GM19238 (cell line): Measurements from ENCODE around the gene JOSD2.
"Not testable (repeated sequence)": the region's sequence is repeated elsewhere in the genome, so short reads cannot be mapped to it uniquely, and the experiment has no call there.

Source experiments
- DNase-seq: peaks from one replicate; pipeline ENCODE4 v3.0.0; 2011; ENCODE audit warnings: low spot score; ENCODE audit not compliant: insufficient read length

Gene JOSD2

GRCh38 chr19:50478901-50479715 is 31.9 kb downstream of the JOSD2 start:
- DNase-seq, result no peak

GRCh38 chr19:50477751-50478515 is 33.1 kb downstream of the JOSD2 start:
- DNase-seq, result no peak

GRCh38 chr19:50476907-50477238 is 34.1 kb downstream of the JOSD2 start:
- DNase-seq, result no peak

DNA sequence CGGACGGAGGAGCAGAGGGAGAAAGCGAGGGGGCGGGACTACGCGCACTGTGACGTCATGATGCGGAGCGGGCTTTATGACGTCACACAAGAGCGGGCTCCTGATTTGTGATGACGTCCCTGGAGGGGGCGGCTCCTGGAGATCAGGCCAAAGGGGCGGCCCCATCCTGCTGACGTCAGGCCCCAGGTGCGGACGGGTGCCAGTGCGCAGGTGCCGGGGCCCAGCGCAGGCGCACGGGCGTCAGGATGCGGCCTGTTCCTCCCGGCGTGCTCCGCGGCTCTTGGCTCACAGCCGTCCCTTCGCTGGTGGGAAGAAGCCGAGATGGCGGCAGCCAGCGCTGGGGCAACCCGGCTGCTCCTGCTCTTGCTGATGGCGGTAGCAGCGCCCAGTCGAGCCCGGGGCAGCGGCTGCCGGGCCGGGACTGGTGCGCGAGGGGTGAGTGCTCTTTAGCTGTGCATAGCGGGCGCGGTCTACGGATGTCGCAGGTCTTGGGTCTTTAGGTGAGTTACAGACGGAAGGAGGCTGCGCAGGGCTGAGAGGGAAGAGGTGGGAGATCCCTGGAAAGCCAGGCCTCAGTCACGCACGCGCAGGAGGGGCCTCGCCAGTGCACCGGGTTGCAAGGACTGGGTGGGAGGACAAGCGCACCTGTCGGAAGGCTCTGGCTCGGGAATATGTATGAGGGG is 34.6 kb downstream of the JOSD2 start, which contains the start of the genes EMC10 and GARIN5A:
Gene EMC10 (plus strand): TSS at position 284 of the 683 bp plus-strand sequence. CDS start 38 bp downstream, at position 322.
Gene GARIN5A (minus strand): TSS at position 625 of the 683 bp plus-strand sequence. CDS start 460 bp downstream, at position 165.
- peak; percentile 100 for DNase-seq

DNA sequence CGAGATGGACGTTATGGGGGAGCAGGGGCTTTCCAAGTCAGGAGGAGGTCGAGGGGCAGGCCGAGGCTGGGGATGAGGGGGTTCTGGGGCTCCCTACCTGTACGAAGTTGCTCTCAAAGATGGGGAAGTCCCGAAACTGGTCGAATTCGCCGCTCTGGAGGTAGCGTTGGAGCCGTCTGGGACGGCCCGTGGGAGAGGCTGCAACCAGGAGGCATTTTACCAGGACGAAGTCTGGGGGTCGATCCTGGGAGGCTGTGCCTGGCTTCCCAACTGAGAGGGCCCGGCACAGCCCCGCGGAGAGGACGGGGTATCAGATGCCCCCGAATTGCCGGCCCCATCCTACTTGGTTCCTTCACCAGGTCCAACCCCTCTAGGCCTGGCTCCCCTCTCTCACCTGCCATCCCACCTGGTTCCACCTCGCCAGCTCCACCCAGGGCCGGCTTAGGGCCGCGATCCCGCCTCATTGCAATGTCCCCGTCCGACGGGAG is 35.2 kb downstream of the JOSD2 start:
- DNase-seq, result no peak

- DNase-seq, result no peak
These were observed 35.9 kb downstream of the JOSD2 start for GRCh38 chr19:50475101-50475568.

DNA sequence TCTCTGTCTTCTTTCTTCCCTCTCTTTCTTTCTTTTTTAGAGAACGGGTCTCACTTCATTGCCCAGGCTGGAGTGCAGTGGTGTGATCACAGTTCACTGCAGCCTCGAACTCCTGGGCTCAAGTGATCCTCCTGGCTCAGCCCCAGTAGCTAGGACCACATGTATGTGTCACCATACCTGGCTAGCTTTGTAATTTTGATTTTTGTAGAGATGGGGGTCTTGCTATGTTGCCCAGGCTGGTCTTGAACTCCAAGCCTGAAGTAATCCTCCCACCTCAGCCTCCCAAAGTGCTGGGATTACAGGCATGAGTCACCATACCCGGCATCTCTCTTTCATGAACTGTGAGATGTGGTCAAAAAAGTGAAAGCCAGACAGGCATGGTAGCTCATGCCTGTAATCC is 37.7 kb downstream of the JOSD2 start:
- DNase-seq, result not testable (repeated sequence)

DNA sequence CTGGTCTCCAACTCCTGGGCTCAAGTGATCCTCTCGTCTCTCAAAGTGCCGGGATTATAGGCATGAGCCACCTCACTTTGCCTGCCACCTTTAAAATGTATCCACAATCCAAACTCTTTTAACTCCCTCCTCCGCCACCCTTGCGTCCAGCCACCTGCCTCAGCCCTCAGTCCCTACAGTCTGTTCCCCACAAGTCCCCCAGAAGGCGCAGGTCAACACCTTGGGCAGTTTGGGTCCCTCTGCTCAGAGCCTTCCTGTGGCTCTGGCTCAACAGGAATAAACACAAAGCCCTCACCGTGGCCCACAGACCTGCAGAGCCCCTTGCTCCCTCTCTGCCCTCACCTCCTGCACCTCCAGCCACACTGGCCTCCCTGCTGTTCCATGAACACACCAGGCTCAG is 42.2 kb downstream of the JOSD2 start:
- DNase-seq, result no peak

DNA sequence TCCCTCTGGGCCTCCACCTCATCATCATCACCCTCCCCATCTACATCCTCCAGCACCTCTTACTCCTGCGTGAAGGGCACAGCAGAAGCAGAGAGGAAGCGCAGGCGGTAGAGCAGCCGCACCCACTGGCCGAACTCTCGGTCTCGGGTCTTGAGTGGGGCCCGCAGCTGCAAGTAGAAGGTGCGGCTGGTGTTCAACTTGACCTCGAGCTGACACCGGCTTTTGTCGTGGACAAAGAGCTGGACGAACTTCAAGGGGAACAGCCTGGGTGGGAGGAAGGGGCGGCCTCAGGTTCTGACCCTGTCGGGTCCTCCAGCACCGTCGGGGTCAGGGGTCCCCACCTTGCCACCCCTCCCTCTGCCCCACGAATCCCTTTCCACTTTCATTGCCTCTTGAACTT is 43.4 kb downstream of the JOSD2 start:
- DNase-seq, result no peak

DNA sequence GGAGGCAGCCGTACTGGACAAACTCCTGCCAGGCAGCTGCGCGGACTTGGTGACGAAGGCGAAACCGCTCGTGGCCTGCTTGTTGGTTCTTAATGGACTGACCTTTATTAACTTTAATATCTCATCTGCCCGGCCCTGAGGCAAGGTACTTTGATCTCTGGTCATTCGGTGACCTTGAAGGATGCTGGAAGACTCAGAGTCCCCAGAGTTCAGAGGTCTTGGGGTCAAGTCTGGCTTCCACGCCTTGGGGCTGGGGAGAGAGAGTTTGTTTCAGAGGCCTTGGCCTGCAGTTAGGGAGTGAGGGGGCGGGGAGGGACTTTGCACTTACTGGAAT is 44.3 kb downstream of the JOSD2 start:
- no peak for DNase-seq

DNA sequence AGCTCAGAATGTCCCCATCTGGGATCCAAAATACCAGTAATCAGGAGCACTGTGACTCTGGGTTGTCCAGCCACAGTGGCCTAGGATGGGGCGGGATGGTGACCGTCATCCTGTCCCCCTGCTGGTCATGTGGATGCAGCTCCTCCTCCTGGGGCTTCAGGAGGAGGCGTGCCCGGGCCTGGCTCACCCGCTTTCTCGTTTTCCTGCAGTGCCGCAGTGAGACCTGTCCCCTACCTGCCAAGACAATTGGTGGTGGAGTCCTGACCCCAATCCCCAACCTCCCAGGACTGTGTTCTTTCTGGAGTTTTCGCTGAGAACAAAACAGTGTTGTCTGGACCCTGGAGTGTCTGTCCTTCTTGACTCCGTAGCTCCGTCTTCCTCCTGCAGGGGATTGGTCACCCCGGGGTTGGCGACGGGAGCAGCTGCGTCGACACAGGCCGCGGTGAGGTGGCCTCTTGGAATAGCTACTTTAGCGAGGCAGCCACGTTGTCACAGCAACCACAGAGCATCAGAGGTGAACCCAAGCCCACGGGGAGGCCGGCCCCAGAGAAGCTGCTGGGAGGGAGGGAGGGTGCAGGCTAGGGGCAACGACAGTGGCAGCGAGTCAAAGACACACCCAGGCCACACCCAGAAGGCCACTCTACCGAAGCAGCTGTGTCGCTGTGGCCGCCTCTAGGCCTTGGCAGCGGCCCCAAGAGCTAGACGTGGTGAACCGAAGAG is 44.8 kb downstream of the JOSD2 start:
- no peak for DNase-seq

DNA sequence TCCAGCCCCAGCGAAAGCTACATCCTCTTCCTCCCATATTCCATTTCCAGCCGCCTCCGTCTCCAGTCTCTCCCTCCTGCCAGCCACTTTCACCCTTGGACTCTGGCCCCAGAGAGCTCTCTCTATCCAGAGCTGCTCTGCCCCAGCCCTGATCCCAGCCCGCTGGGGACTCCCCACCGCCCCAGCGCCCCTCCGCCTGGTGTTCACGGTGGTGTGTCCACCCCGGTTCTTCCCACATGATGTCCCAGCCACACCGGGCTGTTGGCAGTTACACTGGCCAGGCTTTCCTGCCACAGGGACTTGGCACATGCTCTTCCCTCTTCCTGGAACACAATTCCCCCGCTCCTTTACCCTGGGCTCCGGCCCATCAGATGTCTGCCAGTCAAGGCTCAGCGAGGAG is 46.0 kb downstream of the JOSD2 start:
- DNase-seq, result no peak

GRCh38 chr19:50464348-50464747 is 46.6 kb downstream of the JOSD2 start:
- no peak for DNase-seq

GRCh38 chr19:50462970-50463369 is 48.0 kb downstream of the JOSD2 start:
- DNase-seq, result no peak

- DNase-seq, result peak; percentile 88
These were observed 49.7 kb downstream of the JOSD2 start for GRCh38 chr19:50461066-50461875.

GRCh38 chr19:50460161-50460765 is 50.7 kb downstream of the JOSD2 start:
- DNase-seq, result peak; percentile 88

DNA sequence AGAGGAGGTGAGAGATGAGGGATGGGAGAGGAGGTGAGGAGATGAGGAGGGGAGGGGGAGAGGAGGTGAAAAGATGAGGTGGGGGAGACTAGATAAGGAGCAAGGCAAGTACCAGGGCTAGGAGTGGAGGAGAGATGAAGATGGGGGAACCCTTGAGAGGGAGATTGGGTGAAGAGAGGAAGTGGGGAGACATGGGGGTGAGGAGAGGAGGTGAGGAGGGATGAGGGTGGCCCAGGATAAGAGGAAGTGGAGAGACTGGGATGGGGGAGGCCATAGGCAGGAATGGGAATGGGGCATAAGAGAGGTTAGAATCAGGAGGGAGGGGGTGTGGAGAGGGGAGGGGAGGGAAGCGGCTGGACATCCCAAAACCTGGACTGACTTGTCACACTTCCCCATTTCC is 51.4 kb downstream of the JOSD2 start:
- no peak for DNase-seq

- DNase-seq, result no peak
These were observed 51.9 kb downstream of the JOSD2 start for GRCh38 chr19:50459067-50459456.

GRCh38 chr19:50458396-50459066 is 52.5 kb downstream of the JOSD2 start:
- DNase-seq, result no peak
